BE2C (cell line): ENCODE data around the gene OLFML1.

ENCODE experiments used
- DNase-seq: peaks from one replicate; pipeline ENCODE4 v3.0.0-alpha.2; 2020
- H3K27me3 ChIP-seq: fragments of 250-450 bp; sonication (Bioruptor Pico); 2 replicates; pipeline ENCODE4 v1.5.1; 2020; ENCODE audit warnings: mild to moderate bottlenecking
- H3K36me3 ChIP-seq: fragments of 250-450 bp; sonication (Bioruptor Pico); 2 replicates; pipeline ENCODE4 v1.5.1; 2020; ENCODE audit warnings: mild to moderate bottlenecking
- H3K4me1 ChIP-seq: fragments of 250-450 bp; sonication (Bioruptor Pico); 2 replicates; pipeline ENCODE4 v1.5.1; 2020
- H3K4me3 ChIP-seq: 2 replicates; pipeline ENCODE4 v1.5.1; 2011; ENCODE audit warnings: low read depth, low read length
- H3K9me3 ChIP-seq: fragments of 250-450 bp; sonication (Bioruptor Pico); 2 replicates; pipeline ENCODE4 v1.5.1; 2020
- TF ChIP-seq, protein P1 (sequence below): IDR thresholded peaks from 2 replicates; pipeline ENCODE4 v1.5.1; 2012; ENCODE audit warnings: mild to moderate bottlenecking, low read depth, low read length

The OLFML1 gene

DNA sequence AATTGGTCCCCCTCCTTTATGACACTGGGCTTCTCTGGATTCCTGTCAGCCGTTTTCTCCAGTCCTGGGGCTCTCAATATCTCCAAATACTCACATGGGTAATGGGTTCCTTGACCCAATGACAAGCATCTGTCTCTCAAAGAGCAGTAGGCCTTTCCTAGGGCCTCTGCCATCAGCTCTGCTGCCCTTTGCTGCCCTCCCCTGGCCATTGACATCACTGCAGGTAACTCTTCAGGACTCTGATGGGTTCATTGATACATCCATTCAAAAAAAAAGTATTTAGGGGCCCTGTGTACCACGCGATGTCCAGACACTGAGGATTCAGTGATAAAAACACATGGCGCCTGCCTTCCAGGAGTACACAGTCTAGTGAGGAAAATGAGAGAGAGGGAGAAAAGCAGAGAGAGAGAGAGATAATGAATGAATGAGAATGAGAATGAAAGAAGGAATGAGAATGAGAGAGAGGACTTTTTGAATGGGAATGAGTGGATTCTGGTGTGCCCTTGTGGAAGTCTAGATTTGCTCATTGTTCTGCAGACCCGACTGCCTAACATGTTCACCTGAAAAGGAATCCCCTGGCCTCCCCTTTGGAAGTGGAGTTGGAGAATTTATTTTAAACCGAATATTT lies 42.6 kb upstream of the OLFML1 start:
- H3K27me3 ChIP-seq = no peaks in the 10 kb centered on the region
- no peaks in the 10 kb centered on the region for H3K36me3 ChIP-seq
- no peaks in the 10 kb centered on the region for H3K9me3 ChIP-seq
- TF ChIP-seq, protein P1, sequence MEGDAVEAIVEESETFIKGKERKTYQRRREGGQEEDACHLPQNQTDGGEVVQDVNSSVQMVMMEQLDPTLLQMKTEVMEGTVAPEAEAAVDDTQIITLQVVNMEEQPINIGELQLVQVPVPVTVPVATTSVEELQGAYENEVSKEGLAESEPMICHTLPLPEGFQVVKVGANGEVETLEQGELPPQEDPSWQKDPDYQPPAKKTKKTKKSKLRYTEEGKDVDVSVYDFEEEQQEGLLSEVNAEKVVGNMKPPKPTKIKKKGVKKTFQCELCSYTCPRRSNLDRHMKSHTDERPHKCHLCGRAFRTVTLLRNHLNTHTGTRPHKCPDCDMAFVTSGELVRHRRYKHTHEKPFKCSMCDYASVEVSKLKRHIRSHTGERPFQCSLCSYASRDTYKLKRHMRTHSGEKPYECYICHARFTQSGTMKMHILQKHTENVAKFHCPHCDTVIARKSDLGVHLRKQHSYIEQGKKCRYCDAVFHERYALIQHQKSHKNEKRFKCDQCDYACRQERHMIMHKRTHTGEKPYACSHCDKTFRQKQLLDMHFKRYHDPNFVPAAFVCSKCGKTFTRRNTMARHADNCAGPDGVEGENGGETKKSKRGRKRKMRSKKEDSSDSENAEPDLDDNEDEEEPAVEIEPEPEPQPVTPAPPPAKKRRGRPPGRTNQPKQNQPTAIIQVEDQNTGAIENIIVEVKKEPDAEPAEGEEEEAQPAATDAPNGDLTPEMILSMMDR = peak; percentile 77
- DNase-seq = peak; percentile 64
- H3K4me3 ChIP-seq = no peak overlapping the region
- no peaks in the 10 kb centered on the region for H3K4me1 ChIP-seq

DNA sequence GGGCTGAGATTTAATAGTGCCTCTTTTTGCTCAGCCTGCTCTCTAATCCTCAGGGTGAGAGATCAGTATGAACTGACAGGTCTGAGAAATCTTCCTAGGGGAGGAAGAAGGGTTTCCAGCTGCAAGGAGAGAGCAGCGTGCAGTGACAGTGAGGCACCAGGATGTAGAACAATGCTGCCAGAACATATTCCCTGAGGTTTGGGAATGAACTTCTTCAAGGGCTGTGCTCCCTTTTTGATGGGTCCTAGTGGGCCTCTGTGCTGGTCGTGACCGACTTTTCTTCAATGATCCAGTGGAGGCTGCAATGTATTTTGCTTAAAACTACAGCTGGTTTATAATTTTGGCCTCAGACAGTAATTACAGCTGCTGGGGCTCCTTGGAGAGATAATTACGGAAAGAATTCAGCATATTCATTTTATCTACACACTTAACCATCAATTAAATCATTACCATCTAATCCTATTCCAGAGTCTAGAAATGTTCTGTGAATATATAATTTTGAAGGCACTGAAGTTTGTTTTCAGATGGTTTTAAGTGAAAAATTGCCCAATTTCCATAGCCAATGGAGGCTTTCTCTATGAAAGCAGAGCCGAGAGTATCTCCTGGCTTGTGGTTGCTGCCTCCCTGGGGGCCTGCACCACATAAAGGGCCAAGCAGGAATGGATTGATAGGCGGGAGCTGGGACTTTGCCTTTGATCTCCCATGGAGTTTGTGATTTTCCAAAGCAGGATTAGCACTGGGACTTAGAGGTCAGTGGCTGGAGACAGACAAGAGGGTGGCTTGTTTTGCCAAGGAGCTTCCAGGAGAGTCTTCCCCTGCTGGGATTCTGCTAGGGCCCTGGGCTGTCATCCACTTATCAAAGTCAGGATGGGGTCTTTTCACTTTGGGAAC lies 41.0 kb upstream of the OLFML1 start:
- no peaks in the 10 kb centered on the region for H3K27me3 ChIP-seq
- no peaks in the 10 kb centered on the region for H3K36me3 ChIP-seq
- H3K4me3 ChIP-seq = no peak overlapping the region
- TF ChIP-seq, protein P1 = no peak
- no peaks in the 10 kb centered on the region for H3K4me1 ChIP-seq
- H3K9me3 ChIP-seq = no peaks in the 10 kb centered on the region
- no peak for DNase-seq

DNA sequence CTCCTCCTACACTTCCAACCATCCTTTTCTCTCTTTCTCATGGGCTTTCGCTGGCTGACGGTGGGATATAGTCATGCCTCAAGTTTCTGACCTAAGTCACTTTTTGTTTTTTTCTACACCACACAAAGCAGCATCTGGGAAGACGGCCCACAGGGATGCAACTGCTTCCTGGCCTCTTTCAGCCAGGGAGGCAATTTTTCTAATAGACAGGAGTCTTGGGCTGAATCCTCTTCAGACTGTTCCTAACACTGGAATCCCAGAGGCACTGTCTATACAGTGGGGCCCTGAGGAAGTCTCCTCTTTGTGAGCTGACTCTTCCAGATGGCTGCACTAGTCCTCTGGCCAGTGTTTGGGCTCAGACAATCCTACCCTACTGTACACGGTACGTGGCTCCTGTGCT lies 39.7 kb upstream of the OLFML1 start:
- no peaks in the 10 kb centered on the region for H3K27me3 ChIP-seq
- H3K9me3 ChIP-seq = no peaks in the 10 kb centered on the region
- H3K4me1 ChIP-seq = no peaks in the 10 kb centered on the region
- DNase-seq = no peak
- TF ChIP-seq, protein P1 = no peak
- no peak overlapping the region for H3K4me3 ChIP-seq
- no peaks in the 10 kb centered on the region for H3K36me3 ChIP-seq

GRCh38 chr11:7448201-7448600 lies 37.1 kb upstream of the OLFML1 start:
- TF ChIP-seq, protein P1 = peak; percentile 28; the same call in 1 of the 2 replicates
- no peak for DNase-seq
- H3K27me3 ChIP-seq = no peaks in the 10 kb centered on the region

DNA sequence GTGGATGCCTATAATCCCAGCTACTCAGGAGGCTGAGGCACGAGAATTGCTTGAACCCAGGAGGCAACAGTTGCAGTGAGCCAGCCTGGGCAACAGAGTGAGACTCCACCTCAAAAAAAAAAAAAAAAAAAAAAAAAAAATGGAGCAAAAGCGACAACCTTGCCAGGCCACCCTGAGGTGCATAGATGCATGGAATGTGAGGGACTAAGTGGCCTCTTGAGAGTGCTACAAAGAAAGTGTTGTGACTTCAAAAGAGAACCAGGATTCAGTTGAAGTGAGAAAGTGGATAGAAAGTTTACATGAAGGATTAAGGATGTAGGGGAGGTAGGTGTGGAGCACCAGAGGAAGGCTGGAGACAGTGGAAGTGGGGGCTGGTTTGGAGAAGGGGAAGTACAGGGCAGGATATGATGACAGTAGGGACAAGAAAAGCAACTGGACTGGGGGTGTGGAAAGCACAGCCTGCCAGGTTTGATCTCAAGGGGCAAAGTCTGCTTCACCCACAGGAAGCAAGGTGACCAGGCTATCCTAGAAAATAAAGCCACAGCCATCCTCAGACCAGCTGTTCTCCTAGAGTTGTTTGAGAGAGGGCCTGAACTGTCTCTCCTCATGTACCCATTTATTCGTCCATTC lies 36.0 kb upstream of the OLFML1 start:
- Histone ChIP-seq H3K36me3 (no peaks in the 10 kb centered on the region), H3K4me1 (no peaks in the 10 kb centered on the region), H3K9me3 (no peaks in the 10 kb centered on the region), H3K4me3 (no peak overlapping the region), H3K27me3 (no peaks in the 10 kb centered on the region)
- DNase-seq = no peak
- TF ChIP-seq, protein P1 = no peak

More at GRCh38 chr11:7448201-7448600, 37.1 kb upstream of the OLFML1 start:
- no peak overlapping the region for H3K4me3 ChIP-seq
- H3K4me1 ChIP-seq = no peaks in the 10 kb centered on the region
- no peaks in the 10 kb centered on the region for H3K9me3 ChIP-seq
- no peaks in the 10 kb centered on the region for H3K36me3 ChIP-seq

DNA sequence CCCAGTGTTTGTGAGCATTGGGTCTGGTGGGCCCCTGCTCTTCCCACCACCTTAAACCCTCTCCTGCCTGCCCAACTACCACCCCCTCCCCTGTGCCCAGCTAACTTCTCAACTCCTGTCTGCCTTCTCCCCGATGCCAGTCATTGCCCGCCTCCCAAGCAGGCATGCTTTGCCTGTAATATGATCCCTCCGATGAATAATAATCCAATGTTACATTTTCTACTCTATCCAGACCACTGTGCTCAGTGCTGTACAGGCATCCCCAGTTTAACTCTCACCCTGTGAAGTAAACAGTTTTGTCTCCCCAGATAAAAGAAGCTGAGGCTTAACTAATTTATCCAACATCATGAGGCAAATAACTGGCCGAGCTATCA lies 35.5 kb upstream of the OLFML1 start:
- Histone ChIP-seq H3K9me3 (no peaks in the 10 kb centered on the region), H3K27me3 (no peaks in the 10 kb centered on the region), H3K4me1 (no peaks in the 10 kb centered on the region), H3K4me3 (no peak overlapping the region), H3K36me3 (no peaks in the 10 kb centered on the region)
- DNase-seq = no peak
- TF ChIP-seq, protein P1 = no peak
